ENCODE measurements around the gene CDC42. TPM values are rescaled to one million over a fixed set of nuclear protein-coding genes. Genes with fewer than 3 reads are reported as not detected.

The CDC42 gene
- total and polyA plus RNA-seq, 2 of the 13 experiments (the other 11 are each of a cell fraction or from before 2014, with no cell fraction given): 138 to 237 TPM

DNA sequence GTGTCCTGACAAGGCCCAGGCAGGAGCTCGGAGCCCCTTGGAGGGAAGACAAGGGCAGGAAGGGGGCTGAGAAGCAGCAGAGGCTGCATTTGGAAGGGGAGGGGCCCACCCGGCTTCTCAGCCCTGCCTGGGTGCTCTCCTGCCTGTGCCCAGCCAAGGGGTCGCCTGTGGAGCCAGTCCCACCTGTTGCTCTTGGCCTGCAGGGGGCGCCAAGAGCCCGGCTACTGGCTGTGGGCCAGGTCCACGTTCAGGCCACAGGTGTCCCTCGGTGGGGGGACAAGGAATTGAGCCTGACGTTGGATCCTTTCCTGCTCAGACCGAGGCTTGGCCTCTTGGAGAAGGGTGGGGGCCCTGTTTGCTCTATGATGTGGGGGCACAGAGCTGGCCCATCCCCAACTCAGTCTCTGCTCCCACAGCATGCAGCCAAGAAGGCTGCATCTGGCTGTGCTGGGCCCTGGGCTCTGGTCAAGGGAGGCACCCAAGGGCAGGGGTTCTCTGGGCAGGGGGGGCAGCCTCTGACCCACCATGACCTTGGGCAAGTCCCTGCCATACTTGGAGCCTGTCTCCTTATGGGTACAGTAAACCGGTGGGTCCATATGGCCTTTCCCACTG lies 79.5 kb downstream of the CDC42 start (continued):
- TF ChIP-seq, protein P1, sequence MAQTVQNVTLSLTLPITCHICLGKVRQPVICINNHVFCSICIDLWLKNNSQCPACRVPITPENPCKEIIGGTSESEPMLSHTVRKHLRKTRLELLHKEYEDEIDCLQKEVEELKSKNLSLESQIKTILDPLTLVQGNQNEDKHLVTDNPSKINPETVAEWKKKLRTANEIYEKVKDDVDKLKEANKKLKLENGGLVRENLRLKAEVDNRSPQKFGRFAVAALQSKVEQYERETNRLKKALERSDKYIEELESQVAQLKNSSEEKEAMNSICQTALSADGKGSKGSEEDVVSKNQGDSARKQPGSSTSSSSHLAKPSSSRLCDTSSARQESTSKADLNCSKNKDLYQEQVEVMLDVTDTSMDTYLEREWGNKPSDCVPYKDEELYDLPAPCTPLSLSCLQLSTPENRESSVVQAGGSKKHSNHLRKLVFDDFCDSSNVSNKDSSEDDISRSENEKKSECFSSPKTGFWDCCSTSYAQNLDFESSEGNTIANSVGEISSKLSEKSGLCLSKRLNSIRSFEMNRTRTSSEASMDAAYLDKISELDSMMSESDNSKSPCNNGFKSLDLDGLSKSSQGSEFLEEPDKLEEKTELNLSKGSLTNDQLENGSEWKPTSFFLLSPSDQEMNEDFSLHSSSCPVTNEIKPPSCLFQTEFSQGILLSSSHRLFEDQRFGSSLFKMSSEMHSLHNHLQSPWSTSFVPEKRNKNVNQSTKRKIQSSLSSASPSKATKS (CRISPR knock-in tag; IDR thresholded peaks at IDR 0.05): no peak
- TF ChIP-seq TCF12 (IDR thresholded peaks at IDR 0.05): no peak
- no peak for TF ChIP-seq TCF12 (CRISPR knock-in tag; IDR thresholded peaks at IDR 0.05)
- 0 out of 2 replicates have a peak, but pooled peaks have one; percentile 27 for TF ChIP-seq ZNF616 (CRISPR knock-in tag; IDR thresholded peaks at IDR 0.05; ENCODE audit: low read depth)
- no peak for TF ChIP-seq KLF15 (CRISPR knock-in tag; IDR thresholded peaks at IDR 0.05; ENCODE audit: borderline replicate concordance)
- no peak for TF ChIP-seq ZNF160 (CRISPR knock-in tag; IDR thresholded peaks at IDR 0.05)
- peak; percentile 53; the same call in 1 of the 2 replicates for TF ChIP-seq SMC3 (IDR thresholded peaks at IDR 0.05; ENCODE audit: low read length)
- TF ChIP-seq KDM1A (CRISPR knock-in tag; IDR thresholded peaks at IDR 0.05): no peak
- TF ChIP-seq, protein P2, sequence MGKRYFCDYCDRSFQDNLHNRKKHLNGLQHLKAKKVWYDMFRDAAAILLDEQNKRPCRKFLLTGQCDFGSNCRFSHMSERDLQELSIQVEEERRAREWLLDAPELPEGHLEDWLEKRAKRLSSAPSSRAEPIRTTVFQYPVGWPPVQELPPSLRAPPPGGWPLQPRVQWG (CRISPR knock-in tag; IDR thresholded peaks at IDR 0.05; ENCODE audit: borderline replicate concordance, low read depth): no peak
- TF ChIP-seq, protein P3, sequence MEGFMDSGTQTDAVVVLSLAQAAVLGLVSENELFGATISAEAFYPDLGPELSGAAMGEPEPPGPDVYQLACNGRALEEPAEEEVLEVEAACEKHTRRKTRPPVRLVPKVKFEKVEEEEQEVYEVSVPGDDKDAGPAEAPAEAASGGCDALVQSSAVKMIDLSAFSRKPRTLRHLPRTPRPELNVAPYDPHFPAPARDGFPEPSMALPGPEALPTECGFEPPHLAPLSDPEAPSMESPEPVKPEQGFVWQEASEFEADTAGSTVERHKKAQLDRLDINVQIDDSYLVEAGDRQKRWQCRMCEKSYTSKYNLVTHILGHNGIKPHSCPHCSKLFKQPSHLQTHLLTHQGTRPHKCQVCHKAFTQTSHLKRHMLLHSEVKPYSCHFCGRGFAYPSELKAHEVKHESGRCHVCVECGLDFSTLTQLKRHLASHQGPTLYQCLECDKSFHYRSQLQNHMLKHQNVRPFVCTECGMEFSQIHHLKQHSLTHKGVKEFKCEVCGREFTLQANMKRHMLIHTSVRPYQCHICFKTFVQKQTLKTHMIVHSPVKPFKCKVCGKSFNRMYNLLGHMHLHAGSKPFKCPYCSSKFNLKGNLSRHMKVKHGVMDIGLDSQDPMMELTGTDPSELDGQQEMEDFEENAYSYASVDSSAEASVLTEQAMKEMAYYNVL (CRISPR knock-in tag; IDR thresholded peaks at IDR 0.05; ENCODE audit: borderline replicate concordance): peak; percentile 37; the same call in 1 of the 2 replicates
- no peak for TF ChIP-seq SRSF9 (IDR thresholded peaks at IDR 0.05; ENCODE audit: borderline replicate concordance, insufficient read depth, low read depth, low read length, poor library complexity, severe bottlenecking)
- TF ChIP-seq PITX1 (CRISPR knock-in tag; IDR thresholded peaks at IDR 0.05): no peak
- no peak for TF ChIP-seq U2AF1 (optimal IDR thresholded peaks at IDR 0.05; ENCODE audit: low read depth, low read length)
- TF ChIP-seq SMYD3 (CRISPR knock-in tag; IDR thresholded peaks at IDR 0.05): no peak
- TF ChIP-seq ZMYM4 (CRISPR knock-in tag; IDR thresholded peaks at IDR 0.05): no peak
- no peak for TF ChIP-seq NFE2L1 (CRISPR knock-in tag; IDR thresholded peaks at IDR 0.05; ENCODE audit: borderline replicate concordance)
- no peak for TF ChIP-seq ZSCAN20 (CRISPR knock-in tag; IDR thresholded peaks at IDR 0.05; ENCODE audit: borderline replicate concordance)
- TF ChIP-seq, protein P4, sequence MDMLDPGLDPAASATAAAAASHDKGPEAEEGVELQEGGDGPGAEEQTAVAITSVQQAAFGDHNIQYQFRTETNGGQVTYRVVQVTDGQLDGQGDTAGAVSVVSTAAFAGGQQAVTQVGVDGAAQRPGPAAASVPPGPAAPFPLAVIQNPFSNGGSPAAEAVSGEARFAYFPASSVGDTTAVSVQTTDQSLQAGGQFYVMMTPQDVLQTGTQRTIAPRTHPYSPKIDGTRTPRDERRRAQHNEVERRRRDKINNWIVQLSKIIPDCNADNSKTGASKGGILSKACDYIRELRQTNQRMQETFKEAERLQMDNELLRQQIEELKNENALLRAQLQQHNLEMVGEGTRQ (IDR thresholded peaks at IDR 0.05; ENCODE audit: low read depth, low read length): no peak
- TF ChIP-seq, protein P4 (CRISPR knock-in tag; IDR thresholded peaks at IDR 0.05; ENCODE audit: borderline replicate concordance): no peak
- TF ChIP-seq THAP11 (CRISPR knock-in tag; IDR thresholded peaks at IDR 0.05): no peak
- no peak for TF ChIP-seq ZNF256 (CRISPR knock-in tag; conservative IDR thresholded peaks at IDR 0.05)
- TF ChIP-seq MAF1 (CRISPR knock-in tag; IDR thresholded peaks at IDR 0.05; ENCODE audit: borderline replicate concordance): no peak
- TF ChIP-seq ATM (IDR thresholded peaks at IDR 0.05; ENCODE audit: borderline replicate concordance): no peak

All from HepG2 (cell line).